Stimulated activated CD4-positive, alpha-beta T cell treated with anti-CD3 and anti-CD28 coated beads, Interleukin-1b, Interleukin-23, amount 100 ng/mL, for 24 hours (primary cell): ENCODE data around the gene PHTF1.

Source experiments
- DNase-seq, 4 experiments: peaks; one replicate each; pipeline ENCODE4 v3.0.0-alpha.2; 2020; ENCODE audit warnings: low read depth in 4 of 4, low spot score in 1 of 4

The PHTF1 gene

DNA sequence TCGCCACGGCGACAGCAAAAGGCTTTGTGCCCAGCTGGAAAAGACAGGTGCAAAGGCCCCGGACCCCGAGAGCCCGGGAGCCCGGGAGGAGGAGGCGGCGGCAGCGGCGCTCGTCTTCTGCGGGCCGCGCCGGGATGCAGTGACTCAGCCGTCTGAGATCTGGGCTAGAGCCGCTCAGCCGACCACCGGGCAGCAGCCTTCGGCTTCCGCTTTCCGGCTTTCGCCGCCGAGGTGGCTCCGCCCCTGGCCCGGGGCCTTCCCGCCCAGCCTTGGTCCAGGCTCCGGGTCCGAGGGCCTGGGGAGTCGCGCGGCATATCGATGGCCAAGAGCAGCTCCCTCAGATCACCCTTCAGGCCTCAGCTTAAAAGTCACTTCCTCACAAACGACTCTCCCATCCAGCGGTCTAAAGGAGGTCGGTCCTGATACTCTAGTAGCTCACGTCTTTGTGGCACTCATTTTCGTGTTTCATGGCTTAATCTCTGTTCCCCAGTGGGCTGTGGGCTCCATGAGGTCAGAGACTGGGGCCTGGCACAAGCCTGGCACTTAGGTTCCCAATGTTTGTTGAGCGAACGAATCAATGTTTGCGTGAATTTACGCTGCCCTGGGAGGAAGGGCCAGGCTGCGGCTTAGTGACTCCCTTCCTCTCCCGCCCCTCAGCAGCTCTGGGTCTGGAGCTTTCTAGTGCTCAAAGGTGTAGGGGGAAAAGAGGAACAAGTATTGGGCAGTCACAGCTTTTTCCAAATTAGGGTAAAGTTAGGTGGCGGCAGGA, at the start of gene PHTF1:
Gene PHTF1, minus strand, starts transcription at position 154 of the 769 bp plus-strand sequence. CDS start 783 bp downstream, outside the sequence.
- peak in 3 of 4 experiments; percentile 15 to 45 (median 33) for DNase-seq

DNA sequence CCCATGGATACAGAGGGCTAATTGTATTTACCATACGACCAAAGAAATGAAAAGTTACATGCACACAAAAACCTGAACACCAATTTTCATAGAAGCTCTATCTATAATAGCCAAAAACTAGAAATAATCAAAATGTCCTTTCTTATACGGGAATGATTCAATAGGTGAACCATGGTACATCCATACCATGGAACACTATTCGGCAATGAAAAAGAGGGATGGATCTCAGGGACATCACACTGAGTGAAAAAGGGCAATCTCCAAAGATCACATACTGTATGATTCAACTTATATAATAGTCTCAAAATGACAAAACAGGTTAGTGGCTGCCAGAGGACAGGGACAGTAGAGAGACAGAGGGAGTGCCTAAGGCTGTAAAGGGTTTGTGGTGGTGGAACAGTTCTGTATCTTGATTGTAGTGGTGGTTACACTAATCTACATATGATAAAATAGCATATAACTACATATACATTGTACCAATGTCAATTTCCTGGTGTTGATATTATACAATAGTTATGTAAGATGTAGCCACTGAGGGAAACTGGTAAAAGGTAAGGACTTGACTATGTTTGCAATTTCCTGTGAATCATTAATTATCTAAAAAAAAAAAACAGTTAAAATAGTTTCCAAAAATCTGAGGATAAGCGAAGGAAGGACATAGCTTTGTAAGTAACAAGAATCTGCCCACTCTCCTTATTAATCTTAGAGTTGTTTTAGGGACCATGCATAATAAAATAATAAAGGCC, 49.3 kb upstream of the PHTF1 start:
- DNase-seq, result no peak

DNA sequence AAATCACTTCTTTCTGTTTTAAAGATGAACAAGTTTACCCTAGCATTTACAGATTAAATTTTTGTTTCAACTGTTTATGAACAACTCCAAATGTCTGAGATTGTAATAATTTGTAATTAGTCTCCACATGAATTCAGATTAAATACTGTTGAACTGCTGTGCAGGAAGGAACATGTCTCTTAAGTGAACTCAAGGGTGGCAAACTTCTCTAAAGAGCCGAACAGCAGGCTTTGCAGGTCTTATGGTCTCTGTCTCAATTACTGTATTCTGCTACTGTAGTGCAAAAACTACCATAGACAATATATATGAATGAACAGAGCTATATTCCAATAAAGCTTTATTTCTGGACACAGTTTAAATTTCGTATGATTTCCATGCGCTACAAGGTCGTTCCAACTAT, 46.4 kb upstream of the PHTF1 start:
- DNase-seq, result no peak

DNA sequence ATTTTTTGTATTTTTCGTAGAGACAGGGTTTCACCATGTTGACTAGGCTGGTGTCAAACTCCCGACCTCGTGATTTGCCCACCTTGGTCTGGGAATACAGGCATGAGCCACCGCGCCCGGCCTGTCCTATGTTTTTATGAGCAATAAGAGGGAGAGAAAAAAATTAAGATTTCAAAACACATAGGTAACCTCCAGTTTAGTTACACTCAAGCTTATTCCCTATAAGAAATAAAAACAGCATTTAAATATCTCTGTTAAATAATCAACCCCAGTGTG, 45.9 kb upstream of the PHTF1 start:
- no peak for DNase-seq

DNA sequence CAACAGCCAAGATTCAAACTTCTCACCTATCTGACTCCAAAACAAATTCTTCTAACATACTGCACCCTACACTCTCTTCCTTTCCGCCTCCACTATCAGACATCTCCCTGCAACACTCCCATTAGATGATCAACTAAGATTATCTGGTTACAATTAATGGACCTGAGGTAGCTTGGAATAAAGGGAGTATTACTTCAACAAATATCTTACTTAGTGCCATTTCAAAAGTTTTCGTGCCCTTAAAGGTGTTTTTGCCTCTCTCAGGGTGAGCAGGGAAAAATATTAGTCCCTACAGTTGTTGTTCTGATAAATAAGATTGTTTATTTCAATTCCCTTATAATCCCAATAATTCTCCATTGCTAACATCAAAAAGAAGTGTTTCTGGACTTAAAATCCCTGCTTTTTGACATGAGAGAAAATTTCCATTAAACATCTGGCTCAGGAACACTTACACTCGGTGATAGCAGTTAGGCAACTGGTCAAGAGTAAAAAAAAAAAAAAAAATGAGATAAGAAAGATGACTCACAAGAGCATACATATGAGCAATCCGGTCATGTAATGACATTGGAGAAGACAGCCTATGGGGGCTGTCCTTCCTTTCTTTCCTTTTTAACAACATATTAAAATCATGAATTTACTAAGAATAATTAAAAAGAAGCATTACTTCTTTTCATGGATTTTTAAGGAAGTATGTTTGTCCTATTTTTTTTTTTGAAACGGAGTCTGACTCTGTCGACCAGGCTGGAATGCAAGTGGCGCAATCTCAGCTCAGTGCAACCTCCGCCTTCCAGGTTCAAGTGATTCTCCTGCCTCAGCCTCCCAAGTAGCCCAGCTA, 45.4 kb upstream of the PHTF1 start:
- no peak for DNase-seq

DNA sequence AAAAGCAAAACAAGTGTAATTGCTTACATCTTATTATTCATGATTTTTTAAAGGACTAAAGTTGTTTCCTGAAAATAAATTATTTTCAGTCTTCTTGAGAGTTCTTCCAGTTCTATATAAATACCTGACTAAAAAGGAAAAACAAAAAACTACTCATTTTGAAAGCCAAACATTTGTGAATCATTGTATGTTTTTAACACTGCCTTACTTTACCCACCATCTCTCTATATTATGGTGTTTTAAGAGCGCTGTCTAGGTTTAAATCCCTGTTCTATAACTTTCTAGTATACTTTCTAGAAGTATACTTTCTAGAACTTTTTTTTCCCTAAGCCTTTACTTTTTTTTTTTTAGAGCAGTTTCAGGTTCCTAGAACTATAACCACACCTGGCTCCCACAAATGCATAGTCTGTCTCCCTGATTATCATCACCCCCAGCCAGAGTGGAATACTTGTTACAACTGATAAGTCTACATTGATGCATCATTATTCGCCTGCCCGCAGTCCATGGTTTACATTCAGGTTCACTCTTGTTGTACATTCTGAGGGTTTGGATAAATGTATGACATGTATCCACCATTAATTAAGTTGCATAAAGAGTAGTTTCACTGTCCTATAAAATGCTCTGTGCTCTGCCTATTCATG, 43.2 kb upstream of the PHTF1 start:
- DNase-seq, result no peak

DNA sequence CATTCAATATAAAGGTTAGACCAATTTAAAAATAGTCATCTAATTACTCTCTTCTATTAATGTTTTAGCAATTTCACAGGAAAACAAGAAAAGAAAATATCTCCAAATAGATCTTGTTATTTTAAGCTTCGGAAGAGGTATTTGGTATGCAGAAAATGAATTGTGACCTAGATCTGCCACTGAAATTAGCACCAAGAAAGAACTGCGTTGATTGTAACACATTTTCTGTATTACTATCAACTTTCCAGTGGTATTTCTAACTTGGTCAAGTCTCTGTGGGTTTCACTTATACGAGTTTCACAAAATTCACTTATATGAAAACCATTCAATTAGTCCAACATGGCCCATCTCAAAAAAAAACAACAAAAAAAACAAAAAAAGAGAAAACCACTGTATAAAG, 41.2 kb upstream of the PHTF1 start:
- no peak for DNase-seq

DNA sequence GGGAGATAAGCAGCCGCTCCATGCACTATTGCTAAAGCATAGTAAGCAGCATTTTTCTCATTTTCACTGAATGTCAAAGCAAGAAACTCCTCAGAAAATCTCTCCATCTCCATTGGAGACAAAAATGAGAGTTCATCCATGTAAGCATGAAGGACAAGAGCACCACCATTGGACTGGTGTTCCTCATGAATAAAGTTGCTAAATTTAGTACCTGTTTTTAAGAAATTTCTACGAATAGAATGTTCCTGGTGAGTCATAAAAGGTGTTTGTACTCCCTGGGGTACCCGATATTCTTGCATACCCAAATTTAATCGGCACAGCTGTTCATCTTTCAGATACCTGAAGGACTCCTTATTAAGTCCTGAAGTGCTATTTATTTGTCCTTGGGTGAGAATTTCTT, 38.2 kb upstream of the PHTF1 start:
- no peak for DNase-seq

DNA sequence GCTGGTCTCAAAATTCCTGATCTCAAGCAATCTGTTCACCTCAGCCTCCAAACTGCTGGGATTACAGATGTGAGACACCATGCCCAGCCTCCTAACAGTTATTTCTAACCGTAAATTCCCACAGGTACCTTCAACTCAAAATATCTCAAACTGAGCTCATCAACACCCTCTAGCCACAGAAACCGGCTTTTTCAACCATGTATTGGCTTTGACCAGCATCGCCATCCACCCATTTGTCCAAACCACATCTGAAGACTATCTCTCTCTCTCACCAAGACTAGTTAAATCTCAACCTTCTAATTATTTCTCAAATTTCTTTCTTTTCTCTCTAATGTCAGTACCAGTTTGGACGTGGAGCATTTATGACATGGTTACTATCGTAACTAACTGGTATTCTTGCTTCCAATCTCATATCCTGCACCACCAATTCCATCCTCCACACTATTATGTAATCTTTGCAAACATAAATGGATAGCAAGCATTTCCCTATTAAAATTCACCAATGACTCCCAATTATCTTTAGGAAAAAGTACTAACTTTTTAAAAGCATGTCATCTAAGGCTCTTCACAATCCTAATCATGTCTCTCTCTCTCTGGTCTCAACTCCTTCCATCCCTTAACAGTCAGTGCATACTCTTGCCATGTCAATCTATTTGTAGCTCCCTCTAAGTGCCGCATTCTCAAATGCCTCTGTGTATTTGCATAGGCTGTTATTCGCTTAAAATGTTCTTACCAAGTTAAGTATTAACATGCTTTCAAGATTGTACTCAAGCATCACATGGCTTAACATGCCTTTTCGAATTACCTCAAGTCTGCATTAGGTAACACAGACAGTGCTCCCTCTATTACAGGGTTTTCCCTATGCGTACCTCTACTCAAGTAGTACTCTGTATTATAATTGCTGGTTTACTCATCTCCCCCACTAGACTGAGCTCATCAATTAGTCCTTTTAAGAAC, 34.9 kb upstream of the PHTF1 start:
- DNase-seq, result no peak

DNA sequence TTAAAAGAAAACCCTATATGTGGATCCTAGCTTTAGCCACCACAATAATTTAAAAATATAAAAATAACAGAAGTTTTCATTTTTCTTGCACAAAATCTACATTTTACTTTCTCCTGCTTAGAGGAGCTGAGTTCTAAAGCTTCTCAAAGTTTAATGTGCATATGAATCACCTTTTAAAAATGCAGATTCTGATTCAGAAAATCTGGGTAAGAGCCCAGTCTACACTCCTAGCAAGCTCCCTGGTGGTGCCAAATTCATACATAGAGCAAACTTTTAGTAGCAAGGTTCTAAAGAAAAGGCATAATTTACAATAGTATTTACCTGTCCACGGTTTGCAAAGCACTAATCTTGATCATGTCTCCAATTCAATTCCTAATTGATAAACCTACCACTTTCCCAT, 33.7 kb upstream of the PHTF1 start:
- DNase-seq, result no peak

DNA sequence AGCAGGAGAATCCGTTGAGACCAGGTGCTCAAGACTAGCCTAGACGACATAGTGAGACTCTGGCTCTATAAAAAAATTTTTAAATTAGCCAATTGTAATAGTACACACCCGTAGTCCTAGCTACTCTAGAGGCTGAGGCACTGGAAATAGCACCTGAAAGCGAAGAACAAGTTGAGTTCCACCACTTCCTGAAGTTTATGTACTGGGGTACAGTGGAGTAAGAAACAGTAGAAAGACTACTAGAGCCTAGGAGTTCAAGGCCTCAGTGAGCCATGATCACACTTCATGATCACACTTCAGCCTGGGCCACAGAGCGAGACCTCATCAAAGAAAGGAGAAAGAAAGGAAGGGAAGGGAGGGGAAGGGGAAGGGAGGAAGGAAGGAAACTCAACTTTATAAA, 33.2 kb upstream of the PHTF1 start:
- no peak for DNase-seq

DNA sequence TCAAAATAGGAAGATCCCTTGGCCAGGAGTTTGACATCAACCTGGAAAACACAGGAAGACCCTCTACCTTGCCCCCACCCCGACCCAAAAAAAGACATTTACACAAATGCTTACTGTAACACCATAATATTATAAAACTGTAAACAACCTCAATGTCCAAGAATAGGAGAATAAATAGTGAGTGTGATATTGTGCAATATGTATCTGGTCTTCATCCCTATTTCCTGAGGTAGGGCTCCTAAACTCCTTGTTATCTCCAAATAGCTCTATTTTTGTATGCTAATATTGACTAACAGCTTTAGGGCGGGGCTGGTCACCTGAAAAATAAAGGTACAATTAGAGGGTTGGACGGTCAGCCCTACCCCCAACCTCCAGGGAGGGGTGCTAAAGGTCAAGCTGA, 29.5 kb upstream of the PHTF1 start:
- DNase-seq, result no peak

DNA sequence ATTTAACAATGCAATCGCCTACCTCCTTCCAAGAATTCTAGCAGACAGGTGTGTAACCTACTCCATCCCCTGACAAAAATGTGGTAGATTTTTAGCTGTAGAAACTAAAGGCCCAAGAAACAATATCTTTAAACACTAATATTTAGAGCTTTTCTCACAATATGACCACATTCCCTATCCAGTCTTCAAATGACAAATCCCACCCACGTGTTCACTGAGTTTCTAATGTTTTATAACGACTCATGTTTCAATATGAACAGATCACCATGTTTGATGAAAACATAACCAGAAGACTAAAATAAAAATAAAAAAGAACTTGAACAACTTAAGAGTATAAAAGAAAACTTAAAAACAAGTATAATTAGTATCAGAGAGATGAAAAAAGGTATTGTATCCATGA, 28.4 kb upstream of the PHTF1 start:
- DNase-seq, result no peak

DNA sequence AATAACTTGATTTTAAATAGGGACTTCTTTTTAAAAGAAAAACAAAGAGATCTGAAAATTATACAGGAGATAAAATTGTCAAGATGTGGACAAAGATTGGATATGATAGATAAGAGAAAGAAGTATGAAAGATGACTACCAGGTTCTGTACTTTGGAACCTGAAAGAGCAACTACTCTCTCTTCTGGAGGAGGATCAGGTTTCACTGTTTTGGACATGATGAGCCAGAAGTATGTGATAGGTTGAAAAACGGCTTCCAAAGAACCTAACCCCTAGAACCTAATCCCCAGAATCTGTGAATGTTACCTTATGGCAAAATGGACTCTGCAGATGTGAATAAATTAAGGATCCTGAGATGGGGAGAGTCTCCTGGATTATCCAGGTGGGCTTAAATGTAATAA, 26.8 kb upstream of the PHTF1 start:
- DNase-seq, result no peak

DNA sequence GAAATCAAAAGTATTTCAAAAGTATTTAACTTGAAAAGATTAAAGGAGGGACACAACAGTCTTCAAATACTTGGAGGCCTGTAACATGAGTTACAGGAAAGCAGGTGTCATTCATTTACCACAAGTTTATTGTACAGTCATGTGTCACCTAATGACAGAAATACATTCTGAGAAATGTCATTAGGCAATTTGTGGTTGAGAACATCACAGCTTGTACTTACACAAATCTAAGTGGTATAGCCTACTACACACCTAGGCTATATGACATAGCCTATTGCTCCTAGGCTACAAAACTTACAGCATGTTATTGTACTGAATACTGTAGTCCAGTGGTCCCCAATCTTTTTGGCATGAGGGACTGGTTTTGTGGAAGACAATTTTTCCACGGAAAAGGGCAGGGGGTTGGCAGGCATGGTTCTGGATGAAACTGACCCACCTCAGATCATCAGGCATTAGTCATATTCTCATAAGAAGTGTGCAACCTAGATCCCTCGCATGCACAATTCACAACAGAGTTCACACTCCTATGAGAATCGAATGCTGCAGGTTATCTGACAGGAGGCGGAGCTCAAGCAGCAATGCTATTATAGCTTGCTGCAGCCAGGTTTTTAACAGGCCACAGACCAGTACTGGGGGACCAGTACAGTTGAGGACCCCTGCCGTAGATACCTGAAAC, 25.0 kb upstream of the PHTF1 start:
- no peak for DNase-seq

DNA sequence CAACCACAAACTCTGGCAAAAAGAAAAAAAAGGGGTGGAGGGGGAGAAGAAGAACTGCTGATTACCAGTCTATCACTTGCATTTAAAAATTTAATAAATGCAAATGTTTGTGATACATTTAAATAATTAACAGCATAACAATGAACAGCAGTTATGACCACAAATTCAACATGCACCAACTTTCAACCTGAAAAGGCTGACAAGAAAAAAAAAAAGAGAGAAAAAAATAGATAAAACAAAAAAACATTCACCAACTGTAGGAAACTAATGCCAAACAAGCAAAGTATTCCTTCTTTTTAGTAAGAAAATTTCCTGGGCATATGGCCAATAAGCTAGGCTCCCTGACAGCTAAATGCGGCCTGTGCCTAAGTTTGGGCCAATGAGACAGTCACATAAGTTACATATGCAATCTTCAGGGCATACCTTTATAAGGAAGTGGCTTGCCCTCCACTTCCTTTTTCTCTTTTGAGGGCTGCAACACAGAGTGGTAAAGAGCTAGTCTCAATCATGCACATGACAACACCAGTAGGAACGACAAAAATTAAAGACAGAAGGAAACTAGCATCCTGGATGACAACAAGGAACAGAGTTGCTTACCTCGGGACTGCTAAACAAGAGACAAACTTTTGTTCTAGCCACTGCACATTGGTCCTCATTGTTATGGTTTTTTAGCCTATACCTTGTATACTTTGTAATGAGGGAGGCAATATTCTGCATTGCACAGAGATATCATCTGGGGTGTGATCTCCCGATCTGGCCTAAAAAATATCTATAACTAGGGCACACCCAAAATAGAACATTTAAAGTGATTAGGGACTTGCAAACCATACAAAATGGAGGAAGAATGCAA, 24.2 kb upstream of the PHTF1 start:
- no peak for DNase-seq

DNA sequence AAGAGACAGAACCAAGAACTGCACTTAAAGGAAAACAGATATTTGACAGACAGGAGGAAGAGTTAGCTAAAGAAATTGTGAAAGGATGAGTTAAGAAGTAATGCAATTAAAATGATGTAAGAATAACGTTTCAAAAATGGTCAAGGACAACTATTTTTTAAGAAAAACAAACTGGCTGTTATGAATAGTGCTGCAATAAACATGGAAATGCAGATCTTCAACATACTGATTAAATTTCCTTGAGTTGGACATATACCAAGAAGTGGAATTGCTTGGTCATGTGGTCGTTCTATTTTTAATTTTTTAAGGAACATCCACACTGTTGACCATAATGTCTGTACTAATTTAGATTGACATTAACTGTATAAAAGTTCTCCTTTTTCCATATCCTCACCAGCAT, 23.1 kb upstream of the PHTF1 start:
- no peak for DNase-seq

DNA sequence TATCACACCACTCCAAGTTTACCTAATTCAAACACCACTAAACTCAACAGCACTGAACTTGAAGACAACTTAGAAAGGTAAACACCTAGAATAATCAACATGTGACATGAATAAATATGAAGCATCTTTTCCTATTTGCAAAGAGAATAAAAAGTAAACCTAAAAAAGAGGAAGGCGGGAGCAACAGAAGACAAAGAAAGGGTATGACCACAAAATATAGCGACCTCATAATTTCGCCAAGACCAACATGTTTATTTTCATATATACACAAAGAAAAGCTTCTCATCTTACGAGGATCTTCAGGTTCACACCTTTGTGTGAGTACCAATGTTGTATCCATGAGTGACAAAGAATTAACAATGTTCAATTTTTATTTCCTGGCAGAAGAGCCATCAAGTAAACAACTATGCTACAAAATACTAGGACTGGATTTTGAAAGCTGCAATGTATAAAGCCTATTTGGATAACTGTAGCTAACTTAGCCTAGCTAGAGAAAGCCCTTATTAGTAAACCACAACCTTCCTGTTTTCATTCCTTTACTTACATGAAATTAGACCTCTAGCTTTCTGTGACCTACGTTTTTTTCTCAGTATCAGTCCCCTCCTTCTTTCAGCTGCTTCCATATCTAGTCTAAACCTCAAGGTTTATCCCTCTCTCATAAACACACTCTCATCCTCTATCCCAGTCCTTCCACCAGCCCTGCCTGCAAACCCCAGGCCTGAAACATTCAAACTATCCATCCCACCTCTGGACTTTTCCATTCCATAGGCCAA, 21.3 kb upstream of the PHTF1 start:
- no peak for DNase-seq
